ENCODE results near the gene OR5H14.

DNA sequence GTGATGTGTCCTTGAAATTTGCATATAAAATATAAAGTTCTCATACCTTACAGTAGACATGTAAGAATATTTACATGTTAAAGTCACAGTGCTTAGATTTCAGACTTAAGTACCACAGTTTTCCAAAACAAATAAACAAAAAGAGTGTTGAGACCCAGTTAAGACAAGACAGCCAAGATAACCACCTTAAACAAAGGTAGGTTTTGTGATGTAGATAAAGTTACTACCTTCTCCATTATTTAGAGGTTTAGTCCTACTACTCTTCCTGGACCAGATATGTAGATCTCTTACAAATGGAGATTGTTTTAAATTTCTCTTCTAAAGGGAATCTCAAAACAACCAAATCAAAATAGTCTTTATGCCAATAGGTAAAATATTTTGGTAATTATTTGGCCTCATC, 34.9 kb downstream of the OR5H14 start:
- TF ChIP-seq, protein P1, sequence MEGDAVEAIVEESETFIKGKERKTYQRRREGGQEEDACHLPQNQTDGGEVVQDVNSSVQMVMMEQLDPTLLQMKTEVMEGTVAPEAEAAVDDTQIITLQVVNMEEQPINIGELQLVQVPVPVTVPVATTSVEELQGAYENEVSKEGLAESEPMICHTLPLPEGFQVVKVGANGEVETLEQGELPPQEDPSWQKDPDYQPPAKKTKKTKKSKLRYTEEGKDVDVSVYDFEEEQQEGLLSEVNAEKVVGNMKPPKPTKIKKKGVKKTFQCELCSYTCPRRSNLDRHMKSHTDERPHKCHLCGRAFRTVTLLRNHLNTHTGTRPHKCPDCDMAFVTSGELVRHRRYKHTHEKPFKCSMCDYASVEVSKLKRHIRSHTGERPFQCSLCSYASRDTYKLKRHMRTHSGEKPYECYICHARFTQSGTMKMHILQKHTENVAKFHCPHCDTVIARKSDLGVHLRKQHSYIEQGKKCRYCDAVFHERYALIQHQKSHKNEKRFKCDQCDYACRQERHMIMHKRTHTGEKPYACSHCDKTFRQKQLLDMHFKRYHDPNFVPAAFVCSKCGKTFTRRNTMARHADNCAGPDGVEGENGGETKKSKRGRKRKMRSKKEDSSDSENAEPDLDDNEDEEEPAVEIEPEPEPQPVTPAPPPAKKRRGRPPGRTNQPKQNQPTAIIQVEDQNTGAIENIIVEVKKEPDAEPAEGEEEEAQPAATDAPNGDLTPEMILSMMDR (IDR thresholded peaks at IDR 0.05) = no peak
- no peak for TF ChIP-seq POLR2A (IDR thresholded peaks at IDR 0.05)
